ENCODE measurements around the gene ATP8B2.

- TF ChIP-seq, protein P1, sequence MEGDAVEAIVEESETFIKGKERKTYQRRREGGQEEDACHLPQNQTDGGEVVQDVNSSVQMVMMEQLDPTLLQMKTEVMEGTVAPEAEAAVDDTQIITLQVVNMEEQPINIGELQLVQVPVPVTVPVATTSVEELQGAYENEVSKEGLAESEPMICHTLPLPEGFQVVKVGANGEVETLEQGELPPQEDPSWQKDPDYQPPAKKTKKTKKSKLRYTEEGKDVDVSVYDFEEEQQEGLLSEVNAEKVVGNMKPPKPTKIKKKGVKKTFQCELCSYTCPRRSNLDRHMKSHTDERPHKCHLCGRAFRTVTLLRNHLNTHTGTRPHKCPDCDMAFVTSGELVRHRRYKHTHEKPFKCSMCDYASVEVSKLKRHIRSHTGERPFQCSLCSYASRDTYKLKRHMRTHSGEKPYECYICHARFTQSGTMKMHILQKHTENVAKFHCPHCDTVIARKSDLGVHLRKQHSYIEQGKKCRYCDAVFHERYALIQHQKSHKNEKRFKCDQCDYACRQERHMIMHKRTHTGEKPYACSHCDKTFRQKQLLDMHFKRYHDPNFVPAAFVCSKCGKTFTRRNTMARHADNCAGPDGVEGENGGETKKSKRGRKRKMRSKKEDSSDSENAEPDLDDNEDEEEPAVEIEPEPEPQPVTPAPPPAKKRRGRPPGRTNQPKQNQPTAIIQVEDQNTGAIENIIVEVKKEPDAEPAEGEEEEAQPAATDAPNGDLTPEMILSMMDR (IDR thresholded peaks at IDR 0.05), result no peak
- no peak for TF ChIP-seq POLR2A (IDR thresholded peaks at IDR 0.05)
- TF ChIP-seq EP300 (IDR thresholded peaks at IDR 0.05), result no peak
These were observed 28.6 kb downstream of the ATP8B2 start for GRCh38 chr1:154353966-154354365.

All from upper lobe of left lung (tissue), 4 donors.